ENCODE measurements around the gene FAM83B.
A peak's percentile ranks its signal among the peaks of the same experiment; 100 is the strongest.
"Not testable (repeated sequence)": the region's sequence is repeated elsewhere in the genome, so short reads cannot be mapped to it uniquely, and the experiment has no call there.

FAM83B gene

DNA sequence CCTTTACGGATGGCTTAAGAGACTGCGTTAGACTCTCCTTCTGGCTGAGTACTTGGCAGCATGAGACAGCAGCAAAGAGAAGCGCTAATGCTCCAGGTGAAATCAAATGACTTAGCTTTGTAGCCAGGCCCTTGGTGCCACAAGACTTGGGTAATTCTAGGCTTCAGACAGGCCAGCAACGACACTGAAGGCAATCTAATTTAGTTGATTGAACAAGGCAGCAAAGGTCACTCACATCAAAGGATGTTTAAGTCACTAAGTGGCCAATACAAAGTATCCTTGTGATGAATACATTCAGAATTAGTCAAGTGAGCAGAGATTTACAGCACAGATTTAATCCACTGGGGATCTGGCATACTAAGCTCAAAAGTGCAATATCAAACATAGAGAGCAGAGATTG, 113.2 kb downstream of the FAM83B start:
- Histone ChIP-seq H3K36me3 (ENCODE audit: control insufficient read depth in 2 of 2, insufficient read depth in 2 of 2, low read length in 2 of 2) (no peaks in the 10 kb centered on the region), H3K27ac (ENCODE audit: low read depth in 2 of 2, low read length in 2 of 2) (no peak overlapping the region), H3K4me3 (ENCODE audit: low read length in 2 of 2) (no peak overlapping the region), H3K27me3 (ENCODE audit: control insufficient read depth in 2 of 2, insufficient read depth in 2 of 2, low read length in 2 of 2) (no peaks in the 10 kb centered on the region), H3K9ac (ENCODE audit: low read depth in 1 of 2, low read length in 2 of 2) (no peak overlapping the region), H3K4me1 (ENCODE audit: control insufficient read depth in 2 of 2, insufficient read depth in 2 of 2, low read length in 2 of 2) (no peaks in the 10 kb centered on the region), H3K9me3 (ENCODE audit: control insufficient read depth in 2 of 2, low read length in 2 of 2) (no peaks in the 10 kb centered on the region)

DNA sequence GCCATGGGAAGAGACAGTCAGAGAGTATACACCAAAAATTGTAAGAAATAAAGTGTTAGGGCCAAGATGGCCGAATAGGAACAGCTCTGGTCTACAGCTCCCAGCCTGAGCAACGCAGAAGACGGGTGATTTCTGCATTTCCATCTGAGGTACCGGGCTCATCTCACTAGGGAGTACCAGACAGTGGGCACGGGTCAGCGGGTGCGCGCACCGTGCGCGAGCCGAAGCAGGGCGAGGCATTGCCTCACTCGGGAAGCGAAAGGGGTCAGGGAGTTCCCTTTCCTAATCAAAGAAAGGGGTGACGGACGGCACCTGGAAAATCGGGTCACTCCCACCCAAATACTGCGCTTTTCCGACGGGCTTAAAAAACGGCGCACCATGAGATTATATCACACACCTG, 114.8 kb downstream of the FAM83B start:
- not testable (repeated sequence) for H3K36me3 ChIP-seq (ENCODE audit: control insufficient read depth in 2 of 2, insufficient read depth in 2 of 2, low read length in 2 of 2); H3K4me1 ChIP-seq (ENCODE audit: control insufficient read depth in 2 of 2, insufficient read depth in 2 of 2, low read length in 2 of 2); H3K9me3 ChIP-seq (ENCODE audit: control insufficient read depth in 2 of 2, low read length in 2 of 2); H3K27ac ChIP-seq (ENCODE audit: low read depth in 2 of 2, low read length in 2 of 2); H3K9ac ChIP-seq (ENCODE audit: low read depth in 1 of 2, low read length in 2 of 2); H3K4me3 ChIP-seq (ENCODE audit: low read length in 2 of 2); H3K27me3 ChIP-seq (ENCODE audit: control insufficient read depth in 2 of 2, insufficient read depth in 2 of 2, low read length in 2 of 2)

DNA sequence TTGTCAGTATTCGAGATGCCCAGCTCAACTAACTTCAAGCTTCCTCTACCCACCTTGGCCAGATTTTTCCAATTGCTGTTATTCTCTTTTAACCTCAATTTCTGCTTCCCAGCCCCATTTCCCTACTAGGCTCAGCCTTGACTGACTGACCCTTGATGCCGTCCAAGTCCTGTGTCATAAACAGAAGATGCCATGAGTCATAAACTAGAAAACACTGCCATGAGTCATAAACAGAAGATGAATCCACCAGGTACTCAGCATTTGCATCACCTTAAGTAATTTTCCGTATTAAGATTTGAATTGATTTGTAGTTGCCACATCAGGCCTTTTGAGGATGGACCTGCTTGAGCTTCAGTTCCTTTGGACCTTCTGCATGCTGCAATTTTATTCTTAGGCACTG, 123.8 kb downstream of the FAM83B start:
- Histone ChIP-seq H3K27ac (ENCODE audit: low read depth in 2 of 2, low read length in 2 of 2) (no peak overlapping the region), H3K36me3 (ENCODE audit: control insufficient read depth in 2 of 2, insufficient read depth in 2 of 2, low read length in 2 of 2) (no peaks in the 10 kb centered on the region), H3K4me3 (ENCODE audit: low read length in 2 of 2) (no peak overlapping the region), H3K9me3 (ENCODE audit: control insufficient read depth in 2 of 2, low read length in 2 of 2) (no peaks in the 10 kb centered on the region), H3K27me3 (ENCODE audit: control insufficient read depth in 2 of 2, insufficient read depth in 2 of 2, low read length in 2 of 2) (no peaks in the 10 kb centered on the region), H3K4me1 (ENCODE audit: control insufficient read depth in 2 of 2, insufficient read depth in 2 of 2, low read length in 2 of 2) (no peaks in the 10 kb centered on the region), H3K9ac (ENCODE audit: low read depth in 1 of 2, low read length in 2 of 2) (no peak overlapping the region)

- Histone ChIP-seq H3K4me3 (ENCODE audit: low read length in 2 of 2) (no peak overlapping the region), H3K9me3 (ENCODE audit: control insufficient read depth in 2 of 2, low read length in 2 of 2) (no peaks in the 10 kb centered on the region), H3K4me1 (ENCODE audit: control insufficient read depth in 2 of 2, insufficient read depth in 2 of 2, low read length in 2 of 2) (no peaks in the 10 kb centered on the region), H3K27ac (ENCODE audit: low read depth in 2 of 2, low read length in 2 of 2) (no peak overlapping the region), H3K9ac (ENCODE audit: low read depth in 1 of 2, low read length in 2 of 2) (no peak overlapping the region), H3K27me3 (ENCODE audit: control insufficient read depth in 2 of 2, insufficient read depth in 2 of 2, low read length in 2 of 2) (no peaks in the 10 kb centered on the region), H3K36me3 (ENCODE audit: control insufficient read depth in 2 of 2, insufficient read depth in 2 of 2, low read length in 2 of 2) (no peaks in the 10 kb centered on the region)
Observed at GRCh38 chr6:54971825-54972224, 125.3 kb downstream of the FAM83B start.

GRCh38 chr6:54979161-54979560, 132.6 kb downstream of the FAM83B start:
- H3K27ac ChIP-seq (ENCODE audit: low read depth in 2 of 2, low read length in 2 of 2); H3K4me3 ChIP-seq (ENCODE audit: low read length in 2 of 2); H3K9ac ChIP-seq (ENCODE audit: low read depth in 1 of 2, low read length in 2 of 2); H3K27me3 ChIP-seq (ENCODE audit: control insufficient read depth in 2 of 2, insufficient read depth in 2 of 2, low read length in 2 of 2); H3K4me1 ChIP-seq (ENCODE audit: control insufficient read depth in 2 of 2, insufficient read depth in 2 of 2, low read length in 2 of 2); H3K36me3 ChIP-seq (ENCODE audit: control insufficient read depth in 2 of 2, insufficient read depth in 2 of 2, low read length in 2 of 2); H3K9me3 ChIP-seq (ENCODE audit: control insufficient read depth in 2 of 2, low read length in 2 of 2): not testable (repeated sequence)

DNA sequence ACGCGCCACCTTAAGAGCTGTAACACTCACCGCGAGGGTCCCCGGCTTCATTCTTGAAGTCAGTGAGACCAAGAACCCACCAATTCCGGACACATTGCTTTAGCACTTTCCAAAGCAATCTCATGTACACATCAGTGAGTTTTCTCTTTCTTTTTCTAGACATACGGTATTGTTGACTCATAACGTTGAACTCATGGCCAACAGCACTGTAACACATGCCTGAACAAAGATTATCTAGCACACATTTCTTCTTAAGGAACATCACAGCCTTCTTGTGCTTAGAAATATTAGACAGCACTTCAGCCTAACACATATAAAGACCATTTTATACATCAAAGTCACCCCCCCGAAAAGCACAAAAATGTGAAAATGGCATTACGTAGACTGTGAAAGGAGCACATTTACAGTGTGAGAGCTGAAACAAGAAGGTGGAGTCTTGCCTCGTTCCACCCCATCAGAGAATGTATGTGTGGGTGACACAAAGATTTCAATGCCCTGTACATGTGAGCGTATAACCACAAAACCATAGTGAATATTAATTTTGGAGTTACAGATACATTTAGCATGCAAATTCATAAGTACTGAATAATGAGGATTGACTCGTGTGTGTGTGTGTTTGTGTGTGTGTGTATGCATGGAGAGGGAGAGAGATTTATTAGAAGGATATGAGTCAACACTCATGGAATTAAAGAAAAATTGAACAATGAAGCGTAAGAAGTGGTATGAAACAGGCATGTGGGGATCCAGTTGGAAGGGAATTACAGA, 134.1 kb downstream of the FAM83B start:
- Histone ChIP-seq H3K27ac (ENCODE audit: low read depth in 2 of 2, low read length in 2 of 2) (no peak overlapping the region), H3K27me3 (ENCODE audit: control insufficient read depth in 2 of 2, insufficient read depth in 2 of 2, low read length in 2 of 2) (no peaks in the 10 kb centered on the region), H3K36me3 (ENCODE audit: control insufficient read depth in 2 of 2, insufficient read depth in 2 of 2, low read length in 2 of 2) (no peaks in the 10 kb centered on the region), H3K9me3 (ENCODE audit: control insufficient read depth in 2 of 2, low read length in 2 of 2) (no peaks in the 10 kb centered on the region), H3K4me3 (ENCODE audit: low read length in 2 of 2) (no peak overlapping the region), H3K4me1 (ENCODE audit: control insufficient read depth in 2 of 2, insufficient read depth in 2 of 2, low read length in 2 of 2) (no peaks in the 10 kb centered on the region), H3K9ac (ENCODE audit: low read depth in 1 of 2, low read length in 2 of 2) (no peak overlapping the region)

DNA sequence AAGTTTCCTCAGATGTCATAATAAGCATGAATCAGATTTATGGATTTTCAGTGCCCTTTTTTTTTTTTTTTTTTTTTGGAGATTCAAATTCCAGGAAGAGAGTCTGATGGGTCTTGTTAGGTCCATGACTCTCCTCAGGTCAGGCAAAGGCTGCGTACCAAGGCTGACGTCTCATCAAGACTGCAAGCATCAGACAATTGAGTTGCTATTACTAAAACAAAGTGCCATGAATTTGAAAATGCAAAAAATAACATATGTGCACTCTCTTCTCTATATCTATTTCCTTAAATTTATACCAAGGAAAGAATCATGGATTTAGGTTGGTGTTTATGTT, 134.7 kb downstream of the FAM83B start:
- H3K4me1 ChIP-seq (ENCODE audit: control insufficient read depth in 2 of 2, insufficient read depth in 2 of 2, low read length in 2 of 2) = no peaks in the 10 kb centered on the region
- H3K9ac ChIP-seq (ENCODE audit: low read depth in 1 of 2, low read length in 2 of 2) = no peak overlapping the region
- no peaks in the 10 kb centered on the region for H3K27me3 ChIP-seq (ENCODE audit: control insufficient read depth in 2 of 2, insufficient read depth in 2 of 2, low read length in 2 of 2)
- H3K36me3 ChIP-seq (ENCODE audit: control insufficient read depth in 2 of 2, insufficient read depth in 2 of 2, low read length in 2 of 2) = no peaks in the 10 kb centered on the region
- H3K9me3 ChIP-seq (ENCODE audit: control insufficient read depth in 2 of 2, low read length in 2 of 2) = no peaks in the 10 kb centered on the region
- no peak overlapping the region for H3K27ac ChIP-seq (ENCODE audit: low read depth in 2 of 2, low read length in 2 of 2)
- no peak overlapping the region for H3K4me3 ChIP-seq (ENCODE audit: low read length in 2 of 2)

DNA sequence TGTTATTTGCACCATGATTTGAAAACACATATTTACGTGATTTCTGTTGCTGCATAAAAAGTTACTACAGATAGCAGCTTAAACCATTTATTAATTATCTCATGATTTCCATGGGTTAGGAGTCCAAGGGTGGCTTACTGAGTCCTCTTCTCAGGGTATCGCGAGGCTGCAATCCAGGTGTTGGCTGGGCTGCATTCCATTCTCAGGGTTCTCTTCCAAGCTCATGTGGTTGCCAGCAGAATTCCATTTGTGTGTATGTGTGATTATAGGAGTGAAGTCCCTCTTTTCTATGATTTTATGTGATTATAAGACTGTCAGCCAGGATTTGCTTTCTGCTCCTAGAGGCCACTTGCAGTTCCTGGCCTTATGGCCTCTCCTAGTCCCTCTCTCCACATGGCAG, 135.1 kb downstream of the FAM83B start:
- no peaks in the 10 kb centered on the region for H3K36me3 ChIP-seq (ENCODE audit: control insufficient read depth in 2 of 2, insufficient read depth in 2 of 2, low read length in 2 of 2)
- no peak overlapping the region for H3K4me3 ChIP-seq (ENCODE audit: low read length in 2 of 2)
- no peaks in the 10 kb centered on the region for H3K27me3 ChIP-seq (ENCODE audit: control insufficient read depth in 2 of 2, insufficient read depth in 2 of 2, low read length in 2 of 2)
- H3K4me1 ChIP-seq (ENCODE audit: control insufficient read depth in 2 of 2, insufficient read depth in 2 of 2, low read length in 2 of 2) = no peaks in the 10 kb centered on the region
- H3K9me3 ChIP-seq (ENCODE audit: control insufficient read depth in 2 of 2, low read length in 2 of 2) = no peaks in the 10 kb centered on the region
- H3K9ac ChIP-seq (ENCODE audit: low read depth in 1 of 2, low read length in 2 of 2) = no peak overlapping the region
- H3K27ac ChIP-seq (ENCODE audit: low read depth in 2 of 2, low read length in 2 of 2) = no peak overlapping the region

- Histone ChIP-seq H3K9ac (ENCODE audit: low read depth in 1 of 2, low read length in 2 of 2) (no peak overlapping the region), H3K27ac (ENCODE audit: low read depth in 2 of 2, low read length in 2 of 2) (peak overlapping the region; percentile 12 to 32), H3K4me1 (ENCODE audit: control insufficient read depth in 2 of 2, insufficient read depth in 2 of 2, low read length in 2 of 2) (peaks cover 0 to 7% of the 10 kb centered on the region in 2 donors)
Observed at GRCh38 chr6:54987633-54988290, 141.2 kb downstream of the FAM83B start.

DNA sequence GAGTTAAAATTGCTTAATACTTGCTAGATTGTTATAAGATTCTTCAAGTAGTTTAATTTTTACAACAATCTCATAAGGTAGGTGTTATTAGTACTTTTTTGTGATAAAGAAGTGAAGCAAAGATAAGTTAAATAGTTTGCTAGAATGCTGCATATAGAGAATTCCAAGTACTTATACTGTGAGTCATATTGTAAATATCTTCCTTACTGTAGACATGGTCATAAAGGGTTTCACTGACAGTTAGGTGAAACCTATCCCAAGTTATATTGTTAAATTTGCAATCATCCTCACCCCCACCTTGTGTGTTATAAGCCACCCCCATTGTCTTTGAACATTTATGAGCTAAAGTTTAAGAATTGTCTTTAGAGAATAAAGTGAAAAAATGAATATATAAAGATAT, 142.0 kb downstream of the FAM83B start:
- peak overlapping the region in 1 of 2 donors; percentile 32 for H3K27ac ChIP-seq (ENCODE audit: low read depth in 2 of 2, low read length in 2 of 2)
- no peaks in the 10 kb centered on the region for H3K27me3 ChIP-seq (ENCODE audit: control insufficient read depth in 2 of 2, insufficient read depth in 2 of 2, low read length in 2 of 2)
- no peaks in the 10 kb centered on the region for H3K9me3 ChIP-seq (ENCODE audit: control insufficient read depth in 2 of 2, low read length in 2 of 2)
- H3K9ac ChIP-seq (ENCODE audit: low read depth in 1 of 2, low read length in 2 of 2) = no peak overlapping the region
- no peaks in the 10 kb centered on the region for H3K36me3 ChIP-seq (ENCODE audit: control insufficient read depth in 2 of 2, insufficient read depth in 2 of 2, low read length in 2 of 2)
- peaks cover 0 to 7% of the 10 kb centered on the region in 2 donors for H3K4me1 ChIP-seq (ENCODE audit: control insufficient read depth in 2 of 2, insufficient read depth in 2 of 2, low read length in 2 of 2)
- no peak overlapping the region for H3K4me3 ChIP-seq (ENCODE audit: low read length in 2 of 2)

More at GRCh38 chr6:54987633-54988290, 141.2 kb downstream of the FAM83B start:
- H3K9me3 ChIP-seq (ENCODE audit: control insufficient read depth in 2 of 2, low read length in 2 of 2) = no peaks in the 10 kb centered on the region
- H3K27me3 ChIP-seq (ENCODE audit: control insufficient read depth in 2 of 2, insufficient read depth in 2 of 2, low read length in 2 of 2) = no peaks in the 10 kb centered on the region
- no peaks in the 10 kb centered on the region for H3K36me3 ChIP-seq (ENCODE audit: control insufficient read depth in 2 of 2, insufficient read depth in 2 of 2, low read length in 2 of 2)
- H3K4me3 ChIP-seq (ENCODE audit: low read length in 2 of 2) = no peak overlapping the region
